NCI-H446 treated with DMSO at 0.1 percent for 48 hours (cell line): ENCODE measurements around the gene C10orf71.

Experiments used
- DNase-seq: peaks from one replicate; lab custom pipeline; 2025; lab: John Stamatoyannopoulos, UW

C10orf71 gene

DNA sequence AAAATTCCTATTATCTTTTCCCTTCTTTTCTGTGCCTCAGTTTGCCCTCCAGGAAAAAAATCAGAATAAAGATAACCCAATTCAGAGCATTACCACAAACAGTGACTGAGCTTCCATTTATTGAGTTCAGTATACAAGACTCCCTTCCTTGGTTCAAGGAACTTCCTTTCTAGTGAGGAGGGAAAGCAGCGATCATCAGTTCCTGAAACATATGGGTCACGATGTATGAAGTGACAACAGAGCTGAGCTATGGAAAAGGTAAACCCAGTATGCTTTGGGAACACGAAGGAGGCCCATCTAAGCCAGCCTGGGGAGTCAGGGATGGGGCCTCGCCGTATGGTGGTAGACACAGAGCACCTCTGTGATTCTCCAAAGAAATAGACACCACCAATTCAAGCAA is 15.8 kb downstream of the C10orf71 start:
- no peak for DNase-seq

- no peak for DNase-seq
These were observed 19.1 kb downstream of the C10orf71 start for GRCh38 chr10:49318028-49318427.

- DNase-seq = no peak
These were observed 19.8 kb downstream of the C10orf71 start for GRCh38 chr10:49318755-49319154.

- DNase-seq = no peak
These were observed 20.2 kb downstream of the C10orf71 start for GRCh38 chr10:49319206-49319605.

DNA sequence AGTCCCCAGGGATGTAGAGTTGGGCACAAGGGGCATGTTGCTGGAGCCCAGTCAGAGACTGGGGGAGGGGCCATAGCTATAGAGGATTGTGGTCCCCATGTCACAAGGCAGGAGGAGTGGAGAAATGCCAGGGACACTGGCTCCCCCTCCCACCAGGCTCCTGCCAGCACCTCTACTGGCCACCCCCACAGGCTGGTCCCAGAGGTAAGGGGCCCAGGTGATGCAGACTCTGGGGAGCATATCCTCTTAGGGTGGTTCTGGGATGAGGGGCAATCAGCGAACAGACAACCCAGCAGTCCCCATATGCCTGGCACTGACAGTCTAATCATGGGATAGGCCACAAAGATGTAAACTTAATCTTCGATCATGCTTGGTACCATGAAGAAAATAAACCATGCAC is 21.2 kb downstream of the C10orf71 start:
- no peak for DNase-seq

GRCh38 chr10:49321021-49321420 is 22.1 kb downstream of the C10orf71 start:
- DNase-seq = no peak

GRCh38 chr10:49322371-49323170 is 23.6 kb downstream of the C10orf71 start:
- no peak for DNase-seq

GRCh38 chr10:49323171-49323895 is 24.4 kb downstream of the C10orf71 start:
- no peak for DNase-seq

DNA sequence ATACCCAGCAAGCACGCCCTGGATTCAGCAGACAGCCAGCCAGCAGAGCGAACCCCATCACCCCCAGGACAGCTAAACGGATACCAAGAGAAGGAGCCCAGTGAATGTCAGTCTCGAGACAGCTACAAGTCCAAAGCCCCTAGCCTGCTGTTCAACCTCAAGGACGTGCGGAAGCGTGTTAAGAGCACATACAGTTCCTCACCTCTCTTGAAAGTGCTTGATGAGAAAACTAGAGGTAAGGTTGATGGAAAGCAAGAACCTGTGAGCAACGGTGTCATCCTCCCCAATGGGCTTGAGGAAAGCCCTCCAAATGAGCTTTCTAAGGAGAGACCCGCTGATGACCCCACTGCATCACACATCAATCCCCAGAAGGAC is 24.9 kb downstream of the C10orf71 start:
- no peak for DNase-seq

DNA sequence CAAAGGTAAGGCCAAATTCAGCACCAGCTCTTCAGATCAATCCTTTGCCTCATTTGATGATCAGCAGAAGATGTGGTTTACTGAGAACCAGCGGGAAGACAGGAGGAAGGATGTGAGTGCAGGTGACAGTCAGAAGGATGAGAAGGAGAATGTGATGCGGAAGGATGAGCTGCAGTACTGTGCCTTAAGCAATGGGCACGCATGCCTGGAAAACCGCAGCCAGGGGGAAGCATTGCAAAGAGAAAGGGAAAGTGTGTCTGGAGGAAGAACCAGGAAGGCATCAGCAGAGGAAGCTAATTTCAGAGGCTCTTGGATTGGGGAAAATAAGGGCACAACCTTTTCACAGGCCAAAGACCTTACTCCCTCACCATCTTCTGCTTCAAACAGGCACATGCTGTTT is 25.7 kb downstream of the C10orf71 start:
- DNase-seq = no peak

DNA sequence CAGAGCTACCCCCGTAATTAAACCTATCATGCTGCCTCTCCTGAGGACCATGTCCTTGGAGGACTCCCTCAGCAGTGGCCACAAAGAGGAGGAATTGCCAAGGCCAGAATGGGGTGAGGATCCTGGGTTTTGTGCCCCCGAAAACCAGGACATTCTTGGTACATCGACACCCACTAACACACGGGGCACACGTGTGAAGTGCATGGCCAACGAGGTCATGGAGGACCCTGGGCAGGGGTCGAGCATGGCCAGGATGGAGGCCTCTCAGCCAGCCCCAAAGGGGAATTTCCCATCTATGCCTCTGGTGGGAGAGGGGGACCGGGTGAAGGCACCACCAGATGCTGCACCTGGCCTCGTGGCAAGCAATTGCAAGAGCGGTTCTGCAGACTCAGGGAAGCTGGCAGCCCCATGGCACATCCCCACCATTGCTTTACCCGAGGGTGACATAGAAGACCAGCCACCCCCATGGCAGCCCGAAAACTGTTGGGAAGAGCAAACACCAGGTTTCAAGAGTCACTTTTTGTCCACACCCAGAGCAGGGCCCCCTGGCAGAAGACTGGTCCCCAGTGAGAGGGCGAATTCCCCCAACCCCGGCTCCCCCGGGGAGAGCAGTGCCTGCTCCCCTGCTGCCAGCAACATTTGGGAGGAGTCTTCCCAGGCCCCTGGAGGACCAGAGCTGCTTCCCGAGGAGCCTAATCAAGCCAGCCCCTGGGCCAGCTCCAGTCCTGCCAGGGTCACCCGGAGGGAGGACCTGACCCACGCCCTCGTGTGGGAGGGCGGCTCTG is 26.4 kb downstream of the C10orf71 start:
- DNase-seq = no peak

DNA sequence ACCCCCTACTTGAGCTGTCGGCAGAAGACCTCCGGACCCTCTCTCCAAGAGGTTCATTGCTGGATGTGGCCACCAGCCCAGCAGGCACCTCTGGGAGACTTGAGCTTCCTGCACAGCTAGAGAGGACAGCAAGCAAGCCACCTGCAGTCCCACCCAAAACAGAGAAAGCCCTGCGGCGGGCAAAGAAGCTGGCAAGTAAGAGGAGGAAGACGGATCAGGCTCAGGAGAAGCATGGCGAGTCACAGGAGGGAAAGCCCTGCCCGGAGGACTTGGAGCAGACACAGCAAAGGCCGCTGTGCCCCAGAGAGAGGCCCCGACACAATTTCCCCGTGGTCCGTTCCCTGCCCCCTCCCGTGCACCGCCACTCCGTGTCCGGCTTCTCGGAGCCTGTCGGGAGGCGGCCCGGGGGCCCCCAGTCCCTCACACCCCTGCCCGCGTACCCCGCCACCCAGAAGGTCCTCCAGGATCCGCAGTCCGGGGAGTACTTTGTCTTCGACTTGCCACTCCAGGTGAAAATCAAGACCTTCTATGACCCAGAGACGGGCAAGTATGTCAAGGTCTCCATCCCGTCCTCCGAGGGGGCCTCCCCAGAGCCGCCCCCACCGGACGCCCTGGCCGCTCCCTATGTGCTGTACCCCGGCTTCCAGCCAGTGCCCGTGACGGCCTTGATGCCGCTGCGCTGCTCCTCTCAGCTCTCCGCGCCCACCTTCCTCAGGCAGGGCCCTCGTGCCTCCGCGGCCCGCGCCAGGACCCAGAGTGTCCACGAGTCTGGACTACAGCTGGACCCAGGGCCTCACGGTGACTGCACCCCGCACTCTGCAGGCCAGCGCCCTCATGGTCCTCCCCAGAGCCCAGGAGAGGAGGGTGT is 27.2 kb downstream of the C10orf71 start:
- DNase-seq = no peak

GRCh38 chr10:49327036-49327813 is 28.3 kb downstream of the C10orf71 start:
- no peak for DNase-seq

DNA sequence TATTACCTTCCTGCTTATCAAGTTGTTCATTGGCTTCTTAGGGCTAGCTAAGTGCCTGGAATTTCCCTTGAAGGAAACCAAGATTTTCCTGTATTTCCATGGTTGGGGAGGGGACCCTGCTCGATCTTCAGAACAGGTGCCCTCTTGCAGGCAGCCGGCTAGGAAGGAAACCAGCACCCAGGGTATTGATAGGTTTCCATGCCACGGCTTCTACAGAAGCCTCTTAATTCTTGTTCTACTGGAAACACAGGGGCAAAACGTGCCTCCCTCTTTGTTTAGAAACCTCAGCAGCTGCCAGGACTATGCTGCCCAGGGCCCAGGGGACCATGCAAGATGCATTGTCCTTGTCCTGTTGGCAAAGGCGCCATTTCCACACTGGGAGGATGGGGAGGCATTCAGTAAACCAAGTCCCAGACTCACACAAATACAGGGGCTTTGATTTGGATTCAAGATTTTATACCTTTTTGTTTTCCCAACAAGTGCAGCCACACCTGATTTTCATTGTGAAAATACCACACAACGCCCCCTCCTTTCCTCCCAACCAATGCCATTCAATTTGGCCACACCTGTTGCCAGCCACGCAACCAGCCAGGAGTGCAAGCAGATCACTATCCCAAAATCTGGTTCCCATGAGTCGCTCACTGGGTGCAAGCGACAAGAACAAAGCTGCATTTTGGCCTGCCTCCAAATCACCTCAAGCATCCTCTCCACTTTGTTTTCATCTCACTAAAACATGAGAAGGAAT is 29.6 kb downstream of the C10orf71 start:
- no peak for DNase-seq

- no peak for DNase-seq
These were observed 30.2 kb downstream of the C10orf71 start for GRCh38 chr10:49329146-49329505.

GRCh38 chr10:49330127-49330665 is 31.2 kb downstream of the C10orf71 start:
- no peak for DNase-seq

GRCh38 chr10:49331431-49331830 is 32.5 kb downstream of the C10orf71 start:
- no peak for DNase-seq

- no peak for DNase-seq
These were observed 33.4 kb downstream of the C10orf71 start for GRCh38 chr10:49332333-49332732.

DNA sequence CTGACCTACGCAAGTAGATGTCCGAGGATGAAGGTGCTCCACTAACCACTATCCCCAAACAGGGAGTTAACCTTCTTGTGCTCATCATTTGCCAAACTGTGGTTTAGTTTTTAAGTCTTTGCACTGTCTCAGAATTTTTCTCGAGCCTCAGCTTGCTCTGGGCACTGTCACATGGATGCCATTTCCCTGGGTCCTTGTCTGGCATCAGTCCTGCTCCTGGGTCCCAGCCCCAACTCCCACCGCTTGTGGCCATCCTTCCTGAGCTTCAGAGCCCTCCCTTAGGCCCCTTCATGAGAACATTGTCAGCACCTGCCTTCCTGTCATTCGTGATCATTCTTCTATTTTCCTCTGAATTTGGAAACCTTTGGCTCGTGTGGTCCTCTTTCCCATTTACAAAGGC is 33.8 kb downstream of the C10orf71 start:
- DNase-seq = no peak

DNA sequence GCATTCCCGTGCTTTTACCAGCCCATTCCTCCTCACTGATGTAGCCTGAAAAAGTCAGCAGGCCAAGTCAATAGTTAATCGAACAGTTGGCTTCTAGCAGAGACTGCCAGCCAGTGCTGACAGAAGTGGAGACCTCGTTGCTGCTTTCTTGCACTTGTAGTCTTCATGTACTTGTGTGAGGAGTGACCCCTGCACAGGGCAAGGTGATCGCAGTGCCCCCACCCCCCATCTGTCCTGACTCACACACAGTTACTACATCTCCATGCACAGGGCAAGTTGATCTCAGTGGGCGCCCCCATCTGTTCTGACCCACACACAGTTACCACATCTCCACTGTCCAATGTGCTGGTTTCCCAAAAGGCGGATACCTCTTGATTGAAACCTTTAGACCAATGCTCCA is 34.2 kb downstream of the C10orf71 start:
- DNase-seq = no peak
